HG03064 (cell line): ENCODE results near the gene FCF1.

Experiments used
- ATAC-seq: cut with Tn5 transposase; IDR thresholded peaks from one replicate; pipeline ENCODE4 v1.9.1; 2021; ENCODE audit warnings: low read depth; ENCODE audit not compliant: unreplicated experiment

Gene FCF1

GRCh38 chr14:74762917-74763802 lies 50.2 kb downstream of the FCF1 start, which contains the start of gene YLPM1:
Gene YLPM1 (plus strand): TSS chr14:74763316. CDS start chr14:74763490, 174 bp downstream.
- peak; percentile 86 for ATAC-seq

GRCh38 chr14:74763803-74764531 lies 51.0 kb downstream of the FCF1 start:
- ATAC-seq = no peak

DNA sequence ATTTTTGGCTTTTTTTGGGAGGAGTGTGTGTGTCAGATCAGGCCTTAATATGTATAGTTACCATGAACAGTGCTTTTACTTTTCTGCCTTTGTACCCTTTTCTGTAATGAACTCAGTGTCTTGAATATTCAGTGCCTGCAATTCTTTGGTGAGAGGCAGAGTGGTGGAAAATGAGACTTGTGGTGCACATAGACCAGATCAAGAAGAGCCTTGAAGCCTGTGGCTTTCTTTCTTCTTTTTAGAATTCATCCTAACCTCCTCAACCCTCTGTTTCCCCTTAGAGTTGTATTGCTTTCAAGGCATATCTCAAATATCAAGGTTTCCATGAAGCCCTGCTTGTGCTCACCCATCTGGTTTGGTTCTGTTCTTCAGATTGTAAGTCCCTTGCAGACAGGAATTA lies 52.8 kb downstream of the FCF1 start:
- ATAC-seq = no peak

DNA sequence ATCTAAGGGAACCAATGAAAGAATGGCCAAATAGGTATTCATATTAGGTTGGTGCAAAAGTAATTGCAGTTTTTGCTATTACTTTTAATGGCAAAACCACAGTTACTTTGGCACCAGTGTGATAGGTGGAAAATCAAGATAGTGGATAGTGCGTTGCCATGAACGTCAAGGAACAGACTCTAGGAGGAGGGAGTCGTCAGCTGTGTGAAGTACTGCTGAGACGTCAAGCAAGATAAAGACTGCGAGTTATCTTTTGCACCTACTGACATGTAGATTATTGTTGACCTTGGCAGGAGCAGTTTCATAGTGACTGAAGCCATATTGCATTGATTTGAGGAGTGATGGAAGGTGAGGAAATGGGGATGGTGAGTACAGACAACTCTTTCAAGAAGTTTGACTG lies 58.5 kb downstream of the FCF1 start:
- ATAC-seq = no peak

DNA sequence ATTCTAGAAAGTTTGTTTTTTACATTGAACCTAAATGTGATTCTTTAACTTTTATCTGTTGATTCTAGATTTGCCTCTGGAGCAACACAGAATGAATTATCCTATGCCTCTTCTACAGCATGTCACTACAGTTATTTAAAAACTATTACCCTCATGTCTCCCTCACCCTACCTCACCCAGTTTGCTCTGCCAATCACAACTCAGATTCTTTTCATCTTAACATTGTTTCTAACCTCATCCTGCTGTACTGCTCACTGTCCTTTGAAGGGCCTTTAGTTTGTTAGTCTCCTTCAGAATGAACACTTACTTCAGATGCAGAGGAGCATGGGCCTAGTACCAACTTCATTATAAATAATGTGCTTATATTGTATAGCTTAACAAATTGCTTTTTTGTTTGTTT lies 71.7 kb downstream of the FCF1 start:
- no peak for ATAC-seq

DNA sequence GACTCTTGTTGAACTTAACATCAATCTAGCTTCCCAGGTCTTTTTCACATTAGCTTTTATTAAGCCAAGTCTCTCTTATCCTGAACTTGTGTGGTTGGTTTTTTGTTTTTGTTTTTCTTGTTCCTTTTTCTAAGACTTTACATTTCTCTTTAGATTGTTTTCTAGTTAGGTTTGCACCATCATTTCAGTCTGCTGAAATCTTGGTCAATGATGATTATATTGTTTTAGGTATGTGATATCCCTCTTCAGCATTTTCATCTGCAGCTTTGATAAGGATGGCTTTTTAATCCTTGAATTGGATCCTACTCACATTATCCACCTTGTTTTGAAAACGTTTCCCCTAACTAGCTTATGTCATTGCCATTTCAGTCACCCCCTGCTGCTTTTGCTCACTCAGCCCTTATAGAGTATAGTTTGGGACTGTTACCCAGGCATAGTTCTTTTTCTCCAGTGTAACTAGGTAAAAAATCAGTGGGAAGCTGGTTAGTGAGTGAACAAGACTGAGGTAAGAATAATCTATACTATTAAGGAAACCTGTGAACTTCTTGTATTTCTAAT lies 72.2 kb downstream of the FCF1 start:
- ATAC-seq = no peak

- ATAC-seq = no peak
Measured at GRCh38 chr14:74786796-74787315, 73.9 kb downstream of the FCF1 start.
